Hippocampal formation (tissue), 2 donors: ENCODE data around the gene CDH24.

Source experiments
- DNase-seq, 2 donors: peaks; one replicate each; lab custom pipeline; 2025; lab: John Stamatoyannopoulos, UW

CDH24 gene

GRCh38 chr14:23056956-23057756, at the start of gene CDH24:
Gene CDH24 (minus strand): TSS chr14:23057520. CDS start chr14:23055733, 1,787 bp downstream.
- DNase-seq, result no peak

GRCh38 chr14:23106747-23107045, 49.4 kb upstream of the CDH24 start:
- DNase-seq, result no peak

- no peak for DNase-seq
Measured at GRCh38 chr14:23105348-23105824, 48.1 kb upstream of the CDH24 start.

- no peak for DNase-seq
Measured at GRCh38 chr14:23104591-23105347, 47.4 kb upstream of the CDH24 start, which contains the start of gene CIROP. Gene CIROP (minus strand): TSS chr14:23104989. CDS start chr14:23104920, 69 bp downstream.

GRCh38 chr14:23104070-23104590, 46.8 kb upstream of the CDH24 start:
- DNase-seq, result no peak

GRCh38 chr14:23103581-23103980, 46.3 kb upstream of the CDH24 start:
- no peak for DNase-seq

GRCh38 chr14:23102801-23103200, 45.5 kb upstream of the CDH24 start:
- peak in 1 of 2 donors; percentile 21 for DNase-seq

- DNase-seq, result no peak
Measured at GRCh38 chr14:23101986-23102625, 44.8 kb upstream of the CDH24 start.

- DNase-seq, result no peak
Measured at GRCh38 chr14:23101213-23101970, 44.1 kb upstream of the CDH24 start.

- DNase-seq, result no peak
Measured at GRCh38 chr14:23099212-23099861, 42.0 kb upstream of the CDH24 start.

- DNase-seq, result no peak
Measured at GRCh38 chr14:23097786-23098185, 40.5 kb upstream of the CDH24 start.

- DNase-seq, result no peak
Measured at GRCh38 chr14:23095196-23096108, 38.1 kb upstream of the CDH24 start, which contains the start of gene C14orf119. Gene C14orf119 (plus strand): TSS chr14:23095505. CDS start chr14:23097659, 2,154 bp downstream.

GRCh38 chr14:23094666-23095195, 37.4 kb upstream of the CDH24 start, which contains the start of gene ACIN1:
Gene ACIN1 (minus strand): TSS chr14:23095136. CDS start chr14:23095112, 24 bp downstream.
- no peak for DNase-seq

GRCh38 chr14:23093991-23094665, 36.8 kb upstream of the CDH24 start:
- no peak for DNase-seq

- DNase-seq, result no peak
Measured at GRCh38 chr14:23093526-23093925, 36.2 kb upstream of the CDH24 start.

GRCh38 chr14:23093104-23093503, 35.8 kb upstream of the CDH24 start:
- DNase-seq, result no peak

GRCh38 chr14:23091294-23092225, 34.2 kb upstream of the CDH24 start:
- no peak for DNase-seq

GRCh38 chr14:23090254-23090636, 32.9 kb upstream of the CDH24 start:
- DNase-seq, result no peak
